ENCODE data around the gene CGB8. TPM values are rescaled to one million over a fixed set of nuclear protein-coding genes. Genes with fewer than 3 reads are reported as not detected.

Gene CGB8
- total and polyA plus RNA-seq, 2 of the 8 experiments (the other 6 are each of a cell fraction or from before 2014, with no cell fraction given), result 0.09 TPM; not detected in 1

GRCh38 chr19:49070416-49070815, 21.5 kb upstream of the CGB8 start:
- H4K8ac ChIP-seq (ENCODE audit: extremely low read depth, insufficient read depth, low read length), result no peak overlapping the region; the same call in 1 of the 2 replicates
- WGBS, 2 experiments (ENCODE audit: extremely low coverage in 1 of 2, insufficient coverage in 1 of 2, insufficient read length in 1 of 2, insufficient replicate concordance in 2 of 2, low coverage in 1 of 2, low lambda C conversion rate in 2 of 2, missing lambda C conversion rate in 1 of 2), result 93% methylated on average over 21 of the region's 21 CpGs; no CpG with 5 or more reads in 1 of the 2 experiments
- ChIA-PET POLR2A (ENCODE audit: partially characterized antibody) (interaction anchor here (0.6 to 1.4 kb wide), 3 partner anchors 12 to 198 kb away, joined by 3 to 4 read pairs (median 3); partner anchors contain the start of gene PPP1R15A), CTCF (ENCODE audit: partially characterized antibody) (interaction anchor here (0.5 to 2.2 kb wide), 8 partner anchors 12 to 228 kb away, joined by 3 to 11 read pairs (median 4); partner anchors contain the start of genes CGB2, CGB7 and GYS1)
- DNase-seq (ENCODE audit: low read depth in 1 of 2, low spot score in 2 of 2) (no peak), FAIRE-seq (no peak)
- H3K27ac ChIP-seq (ENCODE audit: low read depth, low read length), result no peak overlapping the region
- H3K9me3 ChIP-seq (ENCODE audit: insufficient read depth in 2 of 2, low read depth in 1 of 2, low read length in 1 of 2), result peaks cover 0 to 5% of the 10 kb centered on the region in 2 experiments; a peak in 1 of 4 replicates
- peaks cover 4% of the 10 kb centered on the region for H3K23me2 ChIP-seq (ENCODE audit: low read depth, low read length)
- H3K27me3 ChIP-seq (replicated peaks in 1 of 4; ENCODE audit: control insufficient read depth in 3 of 4, extremely low read depth in 1 of 4, insufficient read depth in 3 of 4, low read length in 3 of 4), result peaks cover 26 to 78% (median 68%) of the 10 kb centered on the region in 4 experiments
- H2AK5ac ChIP-seq (ENCODE audit: low read depth, low read length), result no peak overlapping the region
- no peak overlapping the region for H3K4ac ChIP-seq (replicated peaks; ENCODE audit: insufficient read length, low read depth, low read length)
- no peak for TF ChIP-seq TEAD4 (IDR thresholded peaks at IDR 0.05; ENCODE audit: low read depth, low read length)
- TF ChIP-seq SP1 (IDR thresholded peaks at IDR 0.05; ENCODE audit: low read depth, low read length), result no peak
- no peak for TF ChIP-seq KDM1A (IDR thresholded peaks at IDR 0.05; ENCODE audit: borderline replicate concordance, low read length)
- TF ChIP-seq SAP30 (IDR thresholded peaks at IDR 0.05; ENCODE audit: insufficient read depth, insufficient replicate concordance, low read length), result no peak
- TF ChIP-seq MAFK (IDR thresholded peaks at IDR 0.05; ENCODE audit: low read depth, low read length), result no peak
- no peak for TF ChIP-seq HDAC6 (IDR thresholded peaks at IDR 0.05; ENCODE audit: low read depth, low read length)
- TF ChIP-seq RAD21 (IDR thresholded peaks at IDR 0.05 in 1 of 2, conservative IDR thresholded peaks at IDR 0.05 in 1 of 2; ENCODE audit: low read depth in 2 of 2, low read length in 2 of 2), result no peak
- no peak for TF ChIP-seq POLR2AphosphoS5 (IDR thresholded peaks at IDR 0.05; ENCODE audit: low read depth, low read length)
- TF ChIP-seq NANOG (IDR thresholded peaks at IDR 0.05; ENCODE audit: insufficient read depth, low read depth, low read length, poor library complexity, severe bottlenecking), result no peak
- no peak for TF ChIP-seq POU5F1 (IDR thresholded peaks at IDR 0.05; ENCODE audit: low read depth, low read length)
- TF ChIP-seq BCL11A (IDR thresholded peaks at IDR 0.05; ENCODE audit: low read depth in 2 of 2, low read length in 2 of 2), result no peak
- H3K79me2 ChIP-seq (ENCODE audit: control insufficient read depth in 1 of 2, insufficient read depth in 2 of 2, low read length in 2 of 2), result no peaks in the 10 kb centered on the region
- no peak overlapping the region for H3K18ac ChIP-seq (ENCODE audit: extremely low read depth, low read length)
- H3K4me1 ChIP-seq (replicated peaks in 1 of 4; ENCODE audit: control insufficient read depth in 3 of 4, insufficient read depth in 4 of 4, low read length in 3 of 4), result peaks cover 0 to 10% (median 7%) of the 10 kb centered on the region in 4 experiments; a peak in 6 of 7 replicates
- no peak overlapping the region for H3K56ac ChIP-seq (replicated peaks; ENCODE audit: insufficient read length, low read depth, low read length)
- no peak overlapping the region for H2AFZ ChIP-seq (ENCODE audit: low read length)
- H2BK120ac ChIP-seq (replicated peaks; ENCODE audit: low read depth, low read length), result no peak overlapping the region
- H2BK15ac ChIP-seq (ENCODE audit: low read length), result no peak overlapping the region
- H4K91ac ChIP-seq (replicated peaks; ENCODE audit: insufficient read length, low read length), result no peak overlapping the region
- no peak overlapping the region for H2BK20ac ChIP-seq (ENCODE audit: low read length)
- no peak overlapping the region for H3K4me2 ChIP-seq (ENCODE audit: insufficient read depth in 1 of 2, low read depth in 2 of 2, low read length in 2 of 2)
- no peaks in the 10 kb centered on the region for H4K20me1 ChIP-seq (replicated peaks in 1 of 2; ENCODE audit: control insufficient read depth in 1 of 2, insufficient read depth in 2 of 2, low read length in 2 of 2)
- no peak overlapping the region for H3K9ac ChIP-seq (replicated peaks in 1 of 4; ENCODE audit: extremely low read depth in 1 of 4, low read depth in 3 of 4, low read length in 3 of 4)
- no peak overlapping the region for H3K23ac ChIP-seq (ENCODE audit: insufficient read length)
- H2BK12ac ChIP-seq (ENCODE audit: low read depth, low read length), result no peak overlapping the region
- no peak overlapping the region for H4K5ac ChIP-seq (ENCODE audit: insufficient read length, low read depth, low read length)
- no peak overlapping the region for H3K14ac ChIP-seq (ENCODE audit: insufficient read length)
- H2BK5ac ChIP-seq (ENCODE audit: low read depth, low read length), result no peak overlapping the region
- H3K79me1 ChIP-seq (ENCODE audit: low read depth, low read length), result no peaks in the 10 kb centered on the region
- H3K4me3 ChIP-seq (ENCODE audit: extremely low read depth in 1 of 4, insufficient read depth in 2 of 4, low read depth in 3 of 4, low read length in 4 of 4), result no peak overlapping the region
- peaks cover 0 to 4% (median 0%) of the 10 kb centered on the region in 4 experiments; a peak in 1 of 8 replicates for H3K36me3 ChIP-seq (ENCODE audit: control insufficient read depth in 2 of 4, insufficient read depth in 4 of 4, low read length in 3 of 4)

Data from H1 (cell line).